Measurements from ENCODE around the gene RAB29.
A peak's percentile ranks its signal among the peaks of the same experiment; 100 is the strongest.
"Not testable (repeated sequence)": the region's sequence is repeated elsewhere in the genome, so short reads cannot be mapped to it uniquely, and the experiment has no call there.

RAB29 gene

DNA sequence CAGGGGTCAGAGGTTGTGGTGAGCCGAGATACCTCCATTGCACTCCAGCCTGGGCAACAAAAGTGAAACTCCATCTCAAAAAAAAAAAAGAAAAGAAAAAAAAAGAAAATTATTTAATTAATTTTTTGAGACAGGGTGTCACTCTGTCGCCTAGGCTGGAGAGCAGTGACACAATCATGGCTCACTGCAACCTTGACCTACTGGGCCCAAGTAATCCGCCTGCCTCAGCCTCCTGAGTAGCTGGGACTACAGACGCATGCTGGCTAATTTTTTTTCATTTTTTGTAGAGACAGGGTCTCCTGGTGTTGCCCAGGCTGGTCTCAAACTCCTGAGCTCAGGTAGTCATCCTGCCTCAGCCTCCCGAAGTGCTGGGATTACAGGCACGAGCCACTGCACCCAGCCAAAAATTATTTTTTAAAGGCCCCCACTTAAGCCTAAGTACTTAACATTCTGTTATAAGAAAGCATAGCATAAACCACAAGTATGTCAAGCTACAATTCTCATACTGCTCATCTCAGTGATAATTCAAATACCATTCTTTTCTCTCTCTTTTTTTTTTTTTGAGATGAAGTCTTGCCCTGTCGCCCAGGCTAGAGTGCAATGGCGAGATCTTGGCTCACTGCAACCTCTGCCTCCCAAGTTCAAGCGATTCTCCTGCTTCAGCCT lies 45.2 kb downstream of the RAB29 start:
- no peaks in the 10 kb centered on the region for H3K9me3 Mint-ChIP-seq
- H3K36me3 Mint-ChIP-seq, result peaks cover 90% of the 10 kb centered on the region
- ATAC-seq, result no peak
- peaks cover 15% of the 10 kb centered on the region for H3K4me1 Mint-ChIP-seq
- H3K27ac Mint-ChIP-seq, result no peak overlapping the region
- no peak overlapping the region for H3K4me3 Mint-ChIP-seq
- DNase-seq (ENCODE audit: low spot score in 2 of 2), result no peak

DNA sequence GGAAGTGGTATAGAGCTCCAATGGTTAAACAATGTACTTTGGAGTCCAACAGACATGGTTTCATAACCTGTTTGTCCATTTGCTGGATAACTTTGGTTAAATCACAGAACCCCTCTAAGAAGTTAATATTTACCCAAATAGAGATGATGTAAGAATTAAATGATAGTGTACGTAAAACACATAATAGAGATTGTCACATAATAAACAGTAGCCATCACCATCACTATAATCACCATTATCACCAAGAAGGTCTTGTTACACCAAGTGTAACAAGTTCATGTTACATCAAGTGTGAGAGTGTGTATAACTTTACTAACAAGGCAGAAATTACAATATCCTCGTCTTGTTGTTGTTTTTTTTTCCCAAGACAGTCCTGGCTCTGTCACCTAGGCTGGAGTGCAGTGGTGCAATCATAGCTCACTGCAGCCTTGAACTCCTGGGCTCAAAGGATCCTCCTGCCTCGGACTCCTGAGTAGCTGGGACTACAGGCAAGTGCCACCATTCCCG lies 48.6 kb downstream of the RAB29 start:
- no peak for DNase-seq (ENCODE audit: low spot score in 2 of 2)
- H3K4me1 Mint-ChIP-seq, result peaks cover 9% of the 10 kb centered on the region
- peaks cover 100% of the 10 kb centered on the region for H3K36me3 Mint-ChIP-seq
- H3K9me3 Mint-ChIP-seq, result no peaks in the 10 kb centered on the region
- no peak for ATAC-seq
- H3K4me3 Mint-ChIP-seq, result no peak overlapping the region
- H3K27ac Mint-ChIP-seq, result no peak overlapping the region

DNA sequence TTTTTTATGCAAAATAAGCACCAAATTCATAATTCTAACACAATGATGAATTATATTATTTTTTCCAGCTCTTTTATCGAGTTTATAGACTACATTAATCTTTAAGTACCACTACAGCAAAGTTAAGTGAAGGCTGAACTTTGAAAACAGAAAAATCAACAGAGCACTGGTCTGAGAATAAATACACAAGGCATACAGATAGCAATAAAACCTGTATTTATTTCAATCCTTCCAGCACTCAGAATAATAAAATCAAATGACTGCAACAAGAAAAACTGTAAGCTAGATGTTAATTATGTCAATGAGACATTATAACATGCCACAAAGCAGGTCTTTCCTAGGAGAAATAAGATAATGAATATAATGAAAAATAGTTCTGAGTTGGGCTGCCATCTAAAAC lies 49.8 kb downstream of the RAB29 start:
- ATAC-seq (no peak), DNase-seq (ENCODE audit: low spot score in 2 of 2) (no peak)
- Mint-ChIP-seq H3K27ac (peak overlapping the region; percentile 26), H3K36me3 (peaks cover 100% of the 10 kb centered on the region), H3K4me3 (no peak overlapping the region), H3K4me1 (peaks cover 6% of the 10 kb centered on the region), H3K9me3 (no peaks in the 10 kb centered on the region)

DNA sequence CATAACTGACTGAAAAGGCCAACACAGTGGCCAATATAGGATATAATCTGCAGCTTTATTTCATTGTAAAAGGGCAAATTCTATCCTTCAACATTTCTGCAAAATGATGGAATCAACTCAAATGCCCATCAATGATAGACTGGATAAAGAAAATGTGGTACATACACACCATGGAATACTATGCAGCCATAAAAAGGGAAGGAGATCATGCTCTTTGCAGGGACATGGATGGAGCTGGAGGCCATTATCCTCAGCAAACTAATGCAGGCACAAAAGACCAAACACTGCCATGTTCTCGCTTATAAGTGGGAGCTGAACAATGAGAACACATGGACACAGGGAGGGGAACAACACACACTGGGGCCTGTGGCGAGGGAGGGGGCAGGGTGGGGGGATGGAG lies 54.5 kb downstream of the RAB29 start:
- Mint-ChIP-seq H3K4me1 (peaks cover 23% of the 10 kb centered on the region), H3K36me3 (peaks cover 100% of the 10 kb centered on the region), H3K27ac (peak overlapping the region; percentile 33)
- DNase-seq (ENCODE audit: low spot score in 2 of 2); H3K9me3 Mint-ChIP-seq; H3K4me3 Mint-ChIP-seq; ATAC-seq: not testable (repeated sequence)

DNA sequence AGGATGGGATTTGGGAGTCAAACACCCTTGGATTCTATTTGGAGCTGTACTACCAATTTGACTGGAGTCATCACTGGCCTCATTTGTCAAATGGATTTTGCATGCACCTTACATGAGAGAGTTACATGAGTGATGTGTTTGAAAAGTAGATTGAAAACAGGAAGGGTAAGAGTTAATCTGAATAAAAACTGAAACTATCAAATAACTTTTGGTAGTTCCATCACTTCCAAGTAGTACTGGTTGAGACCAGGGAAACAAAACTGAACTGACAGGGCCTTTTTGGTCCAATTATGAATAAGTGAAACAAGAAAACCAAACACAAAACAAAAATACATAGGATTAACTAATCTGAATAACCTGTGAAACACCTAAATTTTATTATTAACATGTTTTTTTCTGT lies 55.5 kb downstream of the RAB29 start:
- H3K4me1 Mint-ChIP-seq, result peaks cover 33% of the 10 kb centered on the region
- H3K36me3 Mint-ChIP-seq, result peaks cover 100% of the 10 kb centered on the region
- DNase-seq (ENCODE audit: low spot score in 2 of 2) (no peak), ATAC-seq (peak; percentile 77)
- H3K9me3 Mint-ChIP-seq, result no peaks in the 10 kb centered on the region
- H3K4me3 Mint-ChIP-seq, result no peak overlapping the region
- peak overlapping the region; percentile 33 for H3K27ac Mint-ChIP-seq

DNA sequence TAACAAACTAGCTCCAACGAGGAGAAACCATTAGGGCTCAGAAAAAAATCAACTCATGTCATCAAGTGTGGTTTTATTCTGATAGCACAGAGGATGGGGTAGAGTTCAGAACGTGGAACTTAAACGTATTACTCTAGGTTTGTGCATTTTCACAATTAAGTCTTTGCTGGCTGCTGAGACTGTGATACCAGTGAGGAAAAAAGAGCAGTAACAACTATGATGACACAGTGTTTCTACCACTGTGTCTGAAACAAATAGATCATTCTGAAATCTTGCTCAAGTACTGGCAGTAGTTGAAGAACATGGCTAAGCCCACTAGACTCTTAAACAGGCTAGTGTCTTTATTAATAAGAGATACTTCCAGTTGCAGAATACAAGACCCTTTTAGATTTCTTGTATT lies 56.3 kb downstream of the RAB29 start:
- H3K4me3 Mint-ChIP-seq, result no peak overlapping the region
- peak; percentile 54 for ATAC-seq

More for the DNA sequence above, 56.3 kb downstream of the RAB29 start:
- H3K27ac Mint-ChIP-seq, result peak overlapping the region; percentile 33
- peaks cover 34% of the 10 kb centered on the region for H3K4me1 Mint-ChIP-seq
- peaks cover 100% of the 10 kb centered on the region for H3K36me3 Mint-ChIP-seq
- H3K9me3 Mint-ChIP-seq, result no peaks in the 10 kb centered on the region
- DNase-seq (ENCODE audit: low spot score in 2 of 2), result no peak

Data from stimulated activated effector memory CD8-positive, alpha-beta T cell treated with anti-CD3 and anti-CD28 coated beads, Interleukin-12 subunit alpha, Interleukin-12 subunit beta, amount 100 ng/mL, for 72 hours (primary cell).